Measurements from ENCODE around the gene KIF26B.
A peak's percentile ranks its signal among the peaks of the same experiment; 100 is the strongest.
"Not testable (repeated sequence)": the region's sequence is repeated elsewhere in the genome, so short reads cannot be mapped to it uniquely, and the experiment has no call there.

Gene KIF26B

DNA sequence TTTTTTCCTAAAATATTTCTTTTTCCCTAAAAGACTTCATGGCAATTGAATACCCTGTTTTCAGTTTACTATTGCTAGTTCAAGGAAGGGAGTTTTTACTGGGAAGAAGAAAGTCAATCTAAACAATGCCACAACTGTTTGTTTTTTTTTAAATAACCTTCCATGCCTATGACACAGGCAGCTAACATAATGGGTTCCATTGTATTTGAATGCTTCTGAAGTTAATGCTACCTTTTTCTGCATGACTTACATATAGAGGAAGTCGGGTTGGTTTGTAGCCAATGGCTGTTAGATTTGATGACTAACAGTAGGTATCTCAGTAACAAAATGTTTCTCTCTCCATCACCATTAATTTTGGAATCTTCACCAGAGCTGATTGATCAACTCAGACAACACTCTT, 134.0 kb downstream of the KIF26B start:
- DNase-seq, result no peak

DNA sequence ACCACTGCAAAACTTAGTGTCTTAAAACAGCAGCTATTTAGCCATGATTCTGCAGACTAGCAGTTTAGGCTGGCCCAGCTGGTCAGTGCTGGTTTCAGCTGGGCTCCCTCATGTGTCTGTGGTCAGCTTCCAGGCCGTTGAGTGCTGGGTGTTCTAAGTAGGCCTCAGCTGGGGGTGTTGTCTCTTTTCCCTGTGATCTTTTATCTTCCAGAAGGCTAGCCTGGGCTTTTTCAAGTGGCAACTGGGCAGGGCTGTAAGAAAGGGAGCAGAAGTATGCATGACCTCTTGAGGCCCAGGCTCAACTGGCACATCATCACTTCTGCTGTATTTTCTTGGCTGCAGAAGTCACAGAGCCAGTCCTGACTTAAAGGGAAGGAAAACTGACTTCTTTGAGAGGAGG, 136.1 kb downstream of the KIF26B start:
- no peak for DNase-seq

DNA sequence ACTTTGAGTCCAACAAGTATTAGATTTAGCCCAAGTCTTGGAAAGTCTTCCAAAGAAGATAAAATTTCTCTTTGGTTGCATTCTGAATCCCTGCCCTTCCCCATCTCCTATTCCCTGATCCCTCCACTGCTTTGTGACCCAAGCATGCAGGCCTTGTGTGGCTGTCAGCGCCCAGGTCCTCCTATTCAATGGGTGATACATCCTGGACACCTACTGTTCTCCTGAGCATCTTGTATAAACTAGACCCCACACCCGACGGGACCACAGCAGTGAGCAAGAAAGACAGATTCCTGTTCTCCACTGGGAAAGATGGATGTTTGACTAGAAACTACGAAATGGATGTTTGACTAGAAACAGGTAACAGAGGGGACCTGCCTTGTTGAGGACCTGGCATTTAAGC, 136.6 kb downstream of the KIF26B start:
- DNase-seq, result no peak

DNA sequence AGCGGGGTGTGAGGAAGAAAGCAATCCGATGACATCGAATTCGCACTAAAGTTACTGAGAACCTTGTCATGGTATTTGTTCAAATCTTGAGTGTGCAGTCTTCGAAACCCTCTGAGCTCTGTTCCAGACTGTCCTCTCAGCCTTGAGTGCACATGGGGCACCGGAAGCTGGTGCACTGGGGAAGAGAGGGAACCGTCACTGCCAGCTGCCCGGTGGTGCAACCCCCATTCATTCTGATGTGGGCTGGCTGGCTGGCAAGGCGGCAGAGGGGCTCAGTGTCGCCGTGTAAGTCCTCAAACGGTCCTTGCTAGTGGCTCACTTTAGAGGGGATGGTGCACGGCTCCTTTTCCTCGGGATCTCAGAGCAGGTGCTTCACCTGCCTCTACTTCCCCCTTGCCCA, 137.4 kb downstream of the KIF26B start:
- no peak for DNase-seq

DNA sequence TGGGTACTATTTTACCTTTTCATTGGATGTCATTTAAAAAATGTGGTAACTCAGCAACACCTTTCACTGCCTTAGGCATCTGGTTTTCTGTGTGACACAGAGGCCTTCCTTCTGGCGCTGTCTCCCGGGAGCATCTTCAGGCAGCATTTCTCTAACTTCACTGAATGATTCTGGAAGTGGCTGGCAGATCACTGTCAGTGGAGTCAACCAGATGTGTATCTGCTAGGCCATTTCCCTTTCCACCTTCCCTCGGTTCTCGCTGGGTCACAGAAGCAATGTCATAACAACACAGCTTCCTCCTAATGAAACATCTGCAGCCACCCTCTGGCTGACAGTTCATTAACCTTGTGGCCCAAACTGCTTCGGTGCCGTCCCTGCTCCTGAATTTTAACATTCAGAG, 137.8 kb downstream of the KIF26B start:
- DNase-seq, result no peak

DNA sequence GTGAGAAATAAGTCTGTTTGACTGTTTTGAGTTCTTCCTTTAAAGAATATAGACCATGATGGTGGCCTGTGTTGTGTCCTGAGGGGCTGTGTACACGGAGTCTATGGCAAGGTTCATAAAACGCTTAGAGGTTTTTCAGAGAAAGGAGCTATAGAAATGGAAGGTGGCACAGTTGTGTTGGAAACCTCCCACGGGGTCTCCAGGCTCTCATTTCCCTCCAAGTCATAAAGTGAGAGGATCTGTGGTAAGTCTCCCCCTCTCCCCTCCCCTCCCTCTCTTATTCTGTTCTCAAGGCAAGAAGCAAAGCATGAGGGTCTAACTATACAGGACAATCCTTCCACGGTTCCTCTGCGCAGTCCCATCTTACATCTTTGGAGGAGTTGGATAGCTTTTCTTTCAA, 139.2 kb downstream of the KIF26B start:
- DNase-seq, result no peak

DNA sequence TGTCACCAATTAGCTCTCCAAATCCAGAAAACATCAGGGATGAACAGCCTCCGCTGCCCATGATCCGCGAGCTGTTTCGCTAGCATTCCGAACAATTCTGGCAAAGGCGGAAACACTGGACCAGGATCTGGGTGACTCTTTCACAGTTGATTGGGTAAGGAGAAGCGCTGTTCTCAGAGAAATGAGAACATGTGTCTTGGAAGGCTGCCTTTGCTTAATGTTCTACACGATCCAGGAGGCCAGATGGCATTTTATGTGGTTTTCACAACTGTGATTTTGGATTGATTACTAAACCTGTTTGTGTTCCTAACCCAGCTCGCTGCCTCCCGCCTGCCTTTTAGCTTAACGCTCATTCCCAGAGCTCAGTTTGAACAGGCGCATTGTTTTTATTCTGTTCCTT, 144.0 kb downstream of the KIF26B start:
- peak; percentile 57 for DNase-seq

DNA sequence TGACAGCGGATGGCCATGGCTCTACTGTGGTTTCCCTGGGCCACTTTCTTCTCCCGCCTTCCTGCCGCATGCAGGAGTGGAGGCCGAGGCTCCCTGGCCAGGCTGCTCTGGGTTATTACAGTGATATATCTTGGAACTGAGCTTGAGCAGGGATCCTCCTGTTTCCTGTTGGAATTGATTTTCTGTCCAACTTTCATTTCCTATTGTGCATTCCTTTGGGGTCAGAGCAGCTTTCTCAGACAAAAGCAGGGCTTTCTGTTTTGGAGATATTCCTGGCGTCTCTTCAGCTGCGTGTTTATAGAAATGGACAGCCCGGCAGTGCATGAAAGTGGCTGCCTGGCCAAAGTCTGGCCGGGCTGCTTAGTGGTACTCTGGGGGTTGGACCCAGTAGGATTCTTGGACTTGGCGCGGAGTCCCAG, 146.4 kb downstream of the KIF26B start:
- peak; percentile 68 for DNase-seq

DNA sequence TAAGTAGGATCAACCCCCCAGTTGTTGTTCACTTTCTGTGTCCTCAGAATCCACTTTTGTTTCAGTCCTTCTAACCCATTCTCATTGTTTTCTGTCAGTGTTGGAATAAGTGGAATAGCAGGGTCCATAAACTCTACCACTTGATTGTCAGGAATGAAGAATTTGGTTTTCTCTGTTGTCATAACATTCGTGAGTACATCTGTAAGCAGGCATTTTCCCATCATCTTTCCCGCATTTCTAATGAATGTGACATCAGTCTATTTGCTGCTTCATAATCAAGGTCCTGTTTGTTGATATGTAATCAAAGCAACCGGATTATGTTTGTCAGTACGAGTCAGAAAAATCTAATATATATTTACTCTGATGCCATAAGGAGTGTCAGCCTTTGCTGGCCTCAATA, 147.1 kb downstream of the KIF26B start:
- no peak for DNase-seq

DNA sequence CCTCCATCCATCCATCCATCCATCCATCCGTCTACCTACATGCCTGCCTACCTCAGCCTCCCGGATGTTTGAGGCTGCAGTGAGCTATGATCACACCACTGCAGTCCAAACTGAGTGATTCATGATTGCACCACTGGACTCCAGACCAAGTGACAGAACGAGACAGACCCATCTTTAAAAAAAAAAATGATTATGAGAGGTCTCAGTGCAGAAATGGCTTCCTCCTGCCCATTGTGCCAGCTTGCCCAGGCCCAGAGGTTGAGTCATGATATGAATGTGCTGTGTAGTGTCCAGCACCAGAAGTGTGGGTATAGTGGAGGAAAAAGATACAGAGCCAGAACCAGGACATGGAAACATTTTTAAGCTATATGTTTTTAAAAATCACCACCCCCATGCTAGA, 149.9 kb downstream of the KIF26B start:
- DNase-seq, result no peak

DNA sequence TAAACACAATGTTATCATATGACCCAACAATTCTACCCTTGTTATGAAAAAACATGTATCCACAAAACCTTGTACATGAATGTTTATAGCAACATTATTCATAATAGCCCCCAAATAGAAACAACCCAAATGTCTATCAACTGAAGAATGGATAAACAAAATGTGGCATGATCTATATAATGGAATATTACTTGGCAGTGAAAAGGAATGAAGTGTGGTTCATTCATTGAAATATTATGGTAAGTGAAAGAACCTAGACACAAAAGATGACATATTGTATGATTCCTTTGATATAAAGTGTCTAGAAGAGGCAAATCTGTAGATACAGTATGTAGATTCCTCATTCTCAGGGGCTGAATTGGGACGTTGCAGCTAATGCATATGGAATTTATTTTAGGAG, 151.2 kb downstream of the KIF26B start:
- no peak for DNase-seq

DNA sequence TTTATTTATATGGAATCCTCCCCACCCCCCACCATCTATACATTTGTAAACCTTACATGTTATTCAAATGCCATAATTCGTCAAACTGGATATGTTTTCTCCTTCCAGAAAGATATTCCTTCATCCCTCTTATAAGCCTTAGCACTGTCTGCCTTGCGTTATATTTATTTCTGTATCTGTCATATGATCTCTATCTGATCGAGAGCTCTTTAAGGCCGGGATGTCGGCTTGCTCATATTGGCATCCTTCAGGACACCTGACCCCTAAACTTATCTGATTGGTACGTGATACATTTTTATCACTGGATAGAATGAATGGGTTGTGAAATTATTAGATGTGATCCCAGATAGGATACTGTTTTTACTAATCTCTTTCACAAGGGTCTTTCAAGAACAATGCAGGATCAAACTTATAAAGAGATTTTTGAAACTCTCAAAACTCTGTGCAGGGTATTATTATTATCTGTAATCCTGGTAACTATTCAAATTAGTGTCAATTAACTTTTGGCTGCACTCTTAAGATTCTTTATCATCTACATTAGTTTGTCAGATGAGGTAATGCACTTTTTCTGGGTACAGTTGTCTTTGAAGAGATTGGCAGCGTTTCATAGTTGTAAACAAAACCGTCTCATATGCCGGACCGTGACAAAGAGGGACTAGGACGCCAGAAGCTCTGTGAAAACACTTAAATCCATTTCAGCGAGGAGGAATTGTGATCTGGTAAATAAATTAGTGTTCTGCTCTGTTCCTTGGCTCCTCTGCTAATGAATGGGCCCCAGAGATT, 152.0 kb downstream of the KIF26B start:
- no peak for DNase-seq

DNA sequence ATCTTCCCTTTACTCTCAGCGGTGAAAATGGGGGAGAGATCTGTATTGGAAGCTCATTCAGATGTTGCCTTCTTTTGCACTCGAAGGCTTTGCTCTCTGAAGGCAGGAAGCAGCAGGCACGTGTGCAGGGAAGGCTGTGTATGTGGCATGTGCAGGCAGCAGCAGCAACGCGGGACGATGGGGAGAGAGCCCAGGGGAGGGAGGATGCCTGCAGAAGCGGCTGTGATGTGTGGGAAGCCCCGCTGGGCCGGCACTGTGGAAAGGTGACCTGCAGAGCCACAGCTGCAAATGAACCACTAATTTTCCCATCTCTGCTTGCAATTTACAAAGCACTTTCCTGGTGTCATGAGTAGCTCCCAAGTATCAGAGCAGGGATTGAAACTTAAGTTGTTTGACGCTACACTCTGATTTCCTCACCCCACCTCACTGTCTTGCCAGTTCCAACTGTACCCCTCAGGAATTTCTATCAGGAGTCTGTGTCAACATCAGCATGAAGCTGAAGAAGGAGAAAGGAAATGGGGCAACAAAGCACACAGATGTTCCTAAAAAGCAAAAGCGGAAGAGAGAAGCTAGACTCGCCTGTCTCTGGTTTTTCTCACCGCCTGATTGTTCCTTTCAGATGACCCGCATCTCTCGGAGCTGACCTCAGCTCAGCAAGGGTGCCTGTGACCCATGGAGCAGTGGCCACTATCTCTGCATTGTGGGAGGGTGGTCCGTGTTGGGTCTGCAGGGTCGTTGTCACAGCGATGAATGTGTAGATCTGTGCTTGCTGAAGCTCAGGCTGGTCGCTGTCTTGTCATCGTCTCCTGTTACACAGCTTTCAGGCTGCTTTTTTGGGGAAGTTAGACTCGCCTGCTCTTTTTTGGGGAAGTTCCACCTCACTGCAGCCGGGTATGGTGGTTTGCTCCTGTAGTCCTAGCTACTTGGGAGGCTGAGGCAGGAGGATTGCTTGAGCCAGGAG, 156.1 kb downstream of the KIF26B start:
- DNase-seq, result peak; percentile 72

DNA sequence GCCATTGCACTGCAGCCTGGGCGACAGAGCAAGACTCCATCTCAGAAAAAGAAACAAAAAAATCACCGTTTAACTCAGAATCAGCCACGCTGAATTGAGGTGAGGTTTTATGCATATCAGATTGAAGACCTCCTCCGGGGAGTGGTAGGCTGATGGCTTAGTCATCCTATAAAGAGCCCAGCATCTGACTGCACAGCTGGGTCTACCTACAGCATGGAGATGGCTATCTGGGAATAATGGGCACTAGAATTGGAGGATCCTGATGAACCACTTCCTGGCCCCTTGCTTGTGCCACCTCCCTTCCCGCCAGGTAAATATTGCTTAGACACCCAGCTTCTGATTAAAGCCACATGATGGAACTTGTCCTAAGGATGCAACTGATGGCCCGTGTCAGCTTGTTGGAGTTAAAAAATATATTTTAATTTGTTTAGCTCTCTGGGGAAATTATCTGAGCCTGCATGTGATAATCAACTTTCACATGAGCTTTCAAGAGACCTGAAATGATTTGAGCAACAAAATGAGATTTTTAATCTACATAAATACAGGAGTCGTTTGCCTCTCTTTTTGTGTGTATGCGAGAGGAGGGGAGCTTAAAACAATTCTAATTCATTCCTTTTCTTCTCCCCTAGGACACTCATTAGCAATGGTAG, 157.2 kb downstream of the KIF26B start:
- no peak for DNase-seq

DNA sequence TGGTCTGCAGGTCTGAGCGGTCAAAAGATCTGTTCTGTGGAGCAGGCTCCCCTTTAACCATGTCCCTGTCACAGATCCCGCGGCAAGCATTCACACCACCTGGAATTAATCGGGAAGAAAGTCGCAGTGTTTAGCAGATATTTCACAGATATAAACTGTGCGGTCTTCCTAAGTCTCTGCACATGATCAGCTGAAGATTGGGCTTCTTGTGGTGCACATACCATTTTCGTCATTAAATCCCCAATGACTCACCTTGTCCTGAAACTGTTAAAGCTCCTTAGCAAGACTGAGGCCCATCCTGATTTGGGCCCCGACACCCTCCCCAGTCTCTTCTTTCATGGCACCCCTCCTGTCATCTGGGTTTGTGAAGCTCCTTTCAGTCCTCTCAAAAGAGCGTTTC, 158.8 kb downstream of the KIF26B start:
- no peak for DNase-seq

DNA sequence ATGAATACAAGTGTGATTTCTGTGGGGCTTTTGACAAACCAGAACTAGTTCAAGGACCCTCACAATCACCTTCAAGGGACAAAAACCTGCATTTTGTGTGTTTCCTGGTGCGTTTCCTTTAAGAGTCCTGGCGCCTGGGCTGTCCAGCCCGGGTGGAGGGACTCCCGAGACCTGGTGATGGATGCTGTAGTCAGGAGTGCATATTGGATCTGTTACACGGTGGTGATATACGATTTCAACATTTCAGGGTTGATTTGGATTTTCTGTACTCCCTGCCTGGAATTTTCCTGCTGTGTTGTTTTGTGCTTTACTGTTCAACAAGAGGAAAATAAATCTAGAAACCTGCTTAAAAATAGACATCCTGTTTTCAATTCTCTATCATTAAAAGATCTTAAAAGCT, 162.0 kb downstream of the KIF26B start:
- DNase-seq, result no peak

DNA sequence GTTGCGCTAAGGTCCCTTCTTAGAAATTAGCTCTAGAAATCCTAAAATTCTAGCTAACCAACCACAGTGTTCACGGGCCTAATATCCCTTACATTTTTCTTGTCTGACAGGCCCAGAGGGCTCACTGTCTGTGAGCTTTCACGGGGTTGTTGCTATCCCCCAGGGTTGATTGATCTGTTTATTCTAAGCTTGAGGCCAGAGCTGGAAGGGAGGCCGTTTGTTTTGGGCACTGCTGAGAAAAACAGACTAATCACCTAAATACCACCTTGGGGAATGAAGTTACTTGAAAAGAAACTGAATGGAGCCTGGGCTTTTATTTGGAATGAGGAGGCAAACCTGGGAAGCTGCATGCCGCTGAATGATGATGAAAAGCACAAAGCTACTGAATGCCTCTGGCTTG, 162.4 kb downstream of the KIF26B start:
- no peak for DNase-seq

DNA sequence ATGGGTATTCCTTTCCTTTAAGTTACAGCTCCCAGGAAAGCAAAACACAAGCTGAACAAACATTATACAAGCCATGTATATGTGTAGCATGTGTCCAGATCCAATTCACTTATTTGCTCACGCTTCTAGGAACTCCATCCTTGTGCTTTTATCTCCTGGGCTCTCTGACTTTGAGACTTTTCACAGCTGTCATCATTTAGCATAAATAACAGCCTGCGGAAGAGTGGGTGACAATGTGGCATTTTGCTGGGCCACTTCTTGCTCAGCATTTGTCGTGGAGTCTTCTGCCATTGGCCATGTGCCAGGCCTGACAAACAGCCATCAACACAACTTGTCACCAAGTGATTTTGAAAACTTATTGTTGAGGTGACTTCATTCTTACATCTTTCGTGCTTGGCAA, 164.3 kb downstream of the KIF26B start:
- no peak for DNase-seq

DNA sequence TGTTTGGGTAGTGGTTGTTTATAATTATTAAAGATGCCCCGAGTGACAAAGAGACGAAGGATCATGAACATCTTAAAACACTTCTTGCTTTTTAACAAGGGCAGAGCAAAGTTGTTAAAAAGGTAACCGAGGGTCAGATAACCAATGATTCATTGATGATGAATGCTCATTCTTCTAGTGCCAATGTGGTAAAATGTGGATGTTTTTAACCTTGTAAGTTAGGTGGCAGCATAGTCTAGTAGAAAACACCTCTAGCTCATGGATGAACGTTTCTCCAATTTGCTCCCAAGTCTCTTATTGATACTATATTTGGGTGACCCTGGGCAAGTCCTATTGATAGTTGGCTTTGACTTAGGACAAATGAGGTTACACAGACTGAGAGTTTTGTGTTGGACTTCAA, 167.9 kb downstream of the KIF26B start:
- no peak for DNase-seq

DNA sequence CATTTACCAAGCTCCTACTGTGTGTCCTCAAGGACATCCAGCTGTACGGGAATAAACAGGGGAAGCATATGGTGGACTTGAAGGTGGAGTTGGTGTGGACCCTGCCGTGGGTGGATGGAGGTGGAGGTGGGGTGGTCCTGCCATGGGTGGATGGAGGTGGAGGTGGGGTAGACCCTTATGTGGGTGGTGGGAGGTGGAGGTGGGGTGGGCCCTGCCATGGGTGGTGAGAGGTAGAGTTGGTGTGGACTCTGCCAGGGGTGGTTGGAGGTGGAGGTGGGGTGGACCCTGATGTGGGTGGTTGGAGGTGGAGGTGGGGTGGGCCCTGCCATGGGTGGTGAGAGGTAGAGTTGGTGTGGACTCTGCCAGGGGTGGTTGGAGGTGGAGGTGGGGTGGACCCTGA, 169.0 kb downstream of the KIF26B start:
- not testable (repeated sequence) for DNase-seq

DNA sequence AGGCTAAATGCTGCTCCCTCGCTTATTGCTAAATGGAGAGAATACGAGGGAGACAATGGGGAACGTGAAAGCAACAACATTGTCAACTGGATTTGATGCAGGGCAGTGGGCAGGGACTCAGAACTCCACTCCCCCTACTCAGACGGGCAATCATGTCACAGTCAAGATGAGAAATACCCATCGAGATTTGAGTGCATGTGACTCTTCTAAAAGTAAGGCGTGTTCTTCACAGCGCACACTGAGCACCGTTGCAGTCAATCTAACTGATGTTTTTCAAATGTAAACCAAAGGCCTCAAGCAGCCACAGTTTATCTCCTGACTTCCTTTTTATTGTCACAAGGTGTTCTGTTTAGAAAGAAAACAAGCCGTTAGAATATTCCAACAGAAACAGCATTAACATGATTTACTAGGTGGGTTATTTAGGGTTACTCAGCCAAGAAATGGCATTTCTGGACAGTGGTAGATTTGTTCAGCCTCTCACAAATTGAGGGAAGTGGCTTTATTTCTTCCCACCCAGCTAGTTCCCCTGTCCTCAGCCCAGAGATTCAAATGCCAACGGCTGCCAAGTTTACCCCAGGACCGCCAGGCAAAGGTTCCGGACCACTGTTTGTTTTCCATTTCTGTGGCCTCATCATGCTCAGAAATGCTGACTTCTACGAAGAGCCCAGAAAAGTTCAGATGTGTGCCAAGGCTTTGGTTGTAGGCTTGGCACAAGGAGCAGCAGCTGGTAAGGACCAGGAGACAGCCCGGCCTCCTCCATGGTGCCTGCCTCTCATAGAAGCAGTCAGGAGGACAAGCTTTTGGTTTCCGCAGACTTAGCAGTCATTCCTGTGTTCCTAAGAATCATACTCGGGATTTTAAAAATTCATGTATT, 171.4 kb downstream of the KIF26B start:
- no peak for DNase-seq

DNA sequence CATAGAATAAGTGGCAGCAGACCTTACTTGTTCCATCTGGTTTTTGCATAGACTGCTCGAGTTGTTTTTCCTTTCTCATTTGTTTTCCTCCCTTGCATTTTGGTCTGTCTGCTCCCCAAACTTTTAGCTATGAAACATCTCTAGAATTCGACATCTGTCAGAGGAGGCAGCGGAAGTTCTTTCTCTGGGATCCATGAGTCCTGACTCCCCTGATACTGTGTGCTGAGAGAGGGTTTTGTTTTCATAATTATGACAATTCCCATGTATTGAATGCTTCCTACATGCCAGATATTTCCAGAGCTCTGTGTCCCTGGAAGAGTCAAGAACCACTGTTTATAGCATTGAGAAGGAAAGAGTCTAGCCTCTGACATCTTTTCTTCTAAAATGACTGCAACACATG, 172.6 kb downstream of the KIF26B start:
- DNase-seq, result no peak

DNA sequence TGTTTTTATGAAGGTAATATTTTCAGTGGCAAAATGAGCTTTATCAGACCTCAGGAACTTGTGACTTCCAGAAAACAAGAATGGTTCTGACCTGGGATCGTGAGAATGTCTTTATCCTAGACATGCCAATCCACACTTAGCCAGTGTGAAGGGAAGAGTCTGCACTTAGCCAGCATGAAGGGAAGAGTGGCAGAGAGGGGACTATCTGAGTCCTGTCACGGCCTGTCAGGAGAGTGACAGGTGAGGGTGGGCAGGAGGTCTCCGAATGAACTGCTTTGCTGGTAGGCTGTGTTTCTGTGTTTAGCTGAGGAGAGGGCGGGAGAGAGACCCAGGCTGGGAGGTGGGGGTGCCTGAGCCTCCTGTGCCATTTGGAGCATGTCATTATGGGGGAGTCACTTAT, 173.1 kb downstream of the KIF26B start:
- no peak for DNase-seq

Measured in retina (tissue), 1 donor.